HEK293 (cell line): ENCODE results near the gene AP1S1.

ENCODE experiments used
- CTCF ChIA-PET: fragments of 350-600 bp; formaldehyde crosslinking; extraction: SDS; loops from one replicate; lab custom pipeline; 2021; ENCODE audit warnings: antibody characterized with exemption; lab: Yijun Ruan, JAX
- POLR2A ChIA-PET: fragments of 300-600 bp; formaldehyde crosslinking; extraction: SDS; loops from one replicate; lab custom pipeline; 2020; ENCODE audit warnings: antibody characterized with exemption, inconsistent platforms; lab: Yijun Ruan, JAX
- H3K27ac ChIP-seq: fragments of 200-500 bp; sonication (Bioruptor generic); 2 replicates; pipeline ENCODE4 v1.5.1; 2014; ENCODE audit warnings: low read depth, low read length, control low read depth, inconsistent platforms; ENCODE audit errors: extremely low read depth
- H3K36me3 ChIP-seq, 2 experiments: fragments of 200-500 bp in 1 of 2; sonication (Bioruptor generic) in 1 of 2; 1 replicate in 1 of 2; 2 replicates in 1 of 2; pipeline ENCODE4 v1.5.1; 2014 to 2017; ENCODE audit warnings: inconsistent platforms in 2 of 2, low read length in 2 of 2; ENCODE audit not compliant: control insufficient read depth in 2 of 2, insufficient read depth in 1 of 2
- H3K4me1 ChIP-seq: fragments of 200-500 bp; sonication (Bioruptor generic); 2 replicates; pipeline ENCODE4 v1.5.1; 2014; ENCODE audit warnings: mild to moderate bottlenecking, low read length, inconsistent platforms; ENCODE audit not compliant: control insufficient read depth, insufficient read depth
- H3K4me3 ChIP-seq: 2 replicates; pipeline ENCODE4 v1.5.1; 2011; ENCODE audit warnings: low read depth, mild to moderate bottlenecking, control low read depth, low read length, moderate library complexity
- H3K9me3 ChIP-seq: fragments of 200-500 bp; sonication (Bioruptor generic); 2 replicates; pipeline ENCODE4 v1.5.1; 2014; ENCODE audit warnings: low read depth, low read length, inconsistent platforms; ENCODE audit not compliant: control insufficient read depth, insufficient read depth
- BCL11B ChIP-seq: fragments of 450-650 bp; formaldehyde crosslinking; IDR thresholded peaks from 2 replicates; pipeline ENCODE4 v1.5.1; 2016; ENCODE audit warnings: low read depth, missing biosample characterization, missing genetic modification characterization
- EGR2 ChIP-seq: fragments of 450-650 bp; formaldehyde crosslinking; IDR thresholded peaks from 2 replicates; pipeline ENCODE4 v1.5.1; 2016; ENCODE audit warnings: low read depth, missing biosample characterization, missing genetic modification characterization
- GLI2 ChIP-seq: fragments of 450-650 bp; formaldehyde crosslinking; IDR thresholded peaks from 2 replicates; pipeline ENCODE4; 2017; ENCODE audit warnings: missing biosample characterization, missing genetic modification characterization, low read depth, borderline replicate concordance
- HOXA7 ChIP-seq: sonication (generic); formaldehyde crosslinking; IDR thresholded peaks from 2 replicates; pipeline ENCODE4 v1.8.1; 2022; ENCODE audit warnings: missing genetic modification reagents, borderline replicate concordance
- KLF7 ChIP-seq: fragments of 450-650 bp; formaldehyde crosslinking; IDR thresholded peaks from 2 replicates; pipeline ENCODE4 v1.5.1; 2016; ENCODE audit warnings: missing biosample characterization, missing genetic modification characterization, borderline replicate concordance
- RBAK ChIP-seq: fragments of 450-650 bp; formaldehyde crosslinking; IDR thresholded peaks from 2 replicates; pipeline ENCODE4 v1.5.1; 2016; ENCODE audit warnings: missing biosample characterization, missing genetic modification characterization
- TRIM28 ChIP-seq: IDR thresholded peaks from 2 replicates; pipeline ENCODE4 v1.6.1; 2011; ENCODE audit warnings: low read length, control low read depth, borderline replicate concordance
- ZBTB17 ChIP-seq: fragments of 450-650 bp; formaldehyde crosslinking; IDR thresholded peaks from 2 replicates; pipeline ENCODE4 v1.5.1; 2016; ENCODE audit warnings: missing biosample characterization, missing genetic modification characterization
- ZFP37 ChIP-seq: fragments of 450-650 bp; formaldehyde crosslinking; IDR thresholded peaks from 2 replicates; pipeline ENCODE4 v1.5.1; 2016; ENCODE audit warnings: missing biosample characterization, missing genetic modification characterization
- ZNF10 ChIP-seq: fragments of 450-650 bp; formaldehyde crosslinking; IDR thresholded peaks from 2 replicates; pipeline ENCODE4 v1.5.1; 2017; ENCODE audit warnings: missing biosample characterization, missing genetic modification characterization
- ZNF112 ChIP-seq: fragments of 450-650 bp; formaldehyde crosslinking; IDR thresholded peaks from 2 replicates; pipeline ENCODE4 v1.5.0; 2017; ENCODE audit warnings: missing biosample characterization, missing genetic modification characterization
- ZNF140 ChIP-seq: fragments of 450-650 bp; formaldehyde crosslinking; IDR thresholded peaks from 2 replicates; pipeline ENCODE4 v1.5.1; 2016; ENCODE audit warnings: missing biosample characterization, missing genetic modification characterization
- ZNF19 ChIP-seq: fragments of 450-650 bp; formaldehyde crosslinking; IDR thresholded peaks from 2 replicates; pipeline ENCODE4; 2016; ENCODE audit warnings: missing biosample characterization, missing genetic modification characterization, low read depth
- ZNF2 ChIP-seq: fragments of 450-650 bp; formaldehyde crosslinking; IDR thresholded peaks from 2 replicates; pipeline ENCODE4 v1.5.1; 2016; ENCODE audit warnings: missing biosample characterization, missing genetic modification characterization
- ZNF221 ChIP-seq: fragments of 450-650 bp; formaldehyde crosslinking; IDR thresholded peaks from 2 replicates; pipeline ENCODE4 v1.5.1; 2017; ENCODE audit warnings: missing biosample characterization, missing genetic modification characterization, borderline replicate concordance
- ZNF335 ChIP-seq: fragments of 450-650 bp; formaldehyde crosslinking; conservative IDR thresholded peaks from 2 replicates; pipeline ENCODE4 v1.5.1; 2016; ENCODE audit warnings: missing biosample characterization, missing genetic modification characterization
- ZNF391 ChIP-seq: fragments of 450-650 bp; formaldehyde crosslinking; IDR thresholded peaks from 2 replicates; pipeline ENCODE4 v1.5.1; 2016; ENCODE audit warnings: low read depth, missing biosample characterization, missing genetic modification characterization, borderline replicate concordance
- ZNF404 ChIP-seq: fragments of 450-650 bp; formaldehyde crosslinking; IDR thresholded peaks from 2 replicates; pipeline ENCODE4 v1.5.1; 2017; ENCODE audit warnings: missing biosample characterization, missing genetic modification characterization
- ZNF433 ChIP-seq: fragments of 450-650 bp; formaldehyde crosslinking; IDR thresholded peaks from 2 replicates; pipeline ENCODE4 v1.5.1; 2016; ENCODE audit warnings: missing biosample characterization, missing genetic modification characterization, low read depth
- ZNF48 ChIP-seq: fragments of 450-650 bp; formaldehyde crosslinking; IDR thresholded peaks from 2 replicates; pipeline ENCODE4 v1.5.1; 2016; ENCODE audit warnings: missing biosample characterization, missing genetic modification characterization
- ZNF521 ChIP-seq: fragments of 450-650 bp; formaldehyde crosslinking; IDR thresholded peaks from 2 replicates; pipeline ENCODE4 v1.5.1; 2017; ENCODE audit warnings: missing biosample characterization, mild to moderate bottlenecking, missing genetic modification characterization
- ZNF561 ChIP-seq: fragments of 450-650 bp; IDR thresholded peaks from 2 replicates; pipeline ENCODE4 v1.5.1; 2018; ENCODE audit warnings: missing biosample characterization, missing genetic modification characterization, borderline replicate concordance
- ZNF621 ChIP-seq: fragments of 450-650 bp; formaldehyde crosslinking; IDR thresholded peaks from 2 replicates; pipeline ENCODE4 v1.5.1; 2017; ENCODE audit warnings: missing biosample characterization, missing genetic modification characterization
- ZNF629 ChIP-seq: fragments of 450-650 bp; formaldehyde crosslinking; IDR thresholded peaks from 2 replicates; pipeline ENCODE4 v1.5.1; 2017; ENCODE audit warnings: missing biosample characterization, missing genetic modification characterization
- ZNF654 ChIP-seq: fragments of 450-650 bp; formaldehyde crosslinking; IDR thresholded peaks from 2 replicates; pipeline ENCODE4 v1.5.1; 2016; ENCODE audit warnings: low read depth, missing biosample characterization, missing genetic modification characterization
- ZNF701 ChIP-seq: fragments of 450-650 bp; formaldehyde crosslinking; IDR thresholded peaks from 2 replicates; pipeline ENCODE4 v1.5.1; 2016; ENCODE audit warnings: missing biosample characterization, missing genetic modification characterization
- ZNF792 ChIP-seq: fragments of 450-650 bp; formaldehyde crosslinking; IDR thresholded peaks from 2 replicates; pipeline ENCODE4 v1.5.1; 2016; ENCODE audit warnings: missing biosample characterization, missing genetic modification characterization
- ZNF843 ChIP-seq: fragments of 450-650 bp; formaldehyde crosslinking; IDR thresholded peaks from 2 replicates; pipeline ENCODE4 v1.5.1; 2016; ENCODE audit warnings: missing biosample characterization, missing genetic modification characterization
- ZXDB ChIP-seq: fragments of 450-650 bp; formaldehyde crosslinking; IDR thresholded peaks from 2 replicates; pipeline ENCODE4 v1.5.1; 2016; ENCODE audit warnings: missing biosample characterization, missing genetic modification characterization
- TF ChIP-seq, protein P1 (sequence below): fragments of 450-650 bp; formaldehyde crosslinking; conservative IDR thresholded peaks from 2 replicates; pipeline ENCODE4 v1.5.1; 2016; ENCODE audit warnings: low read depth, missing biosample characterization, missing genetic modification characterization
- TF ChIP-seq, protein P2 (sequence below): fragments of 450-650 bp; formaldehyde crosslinking; IDR thresholded peaks from 2 replicates; pipeline ENCODE4 v1.5.1; 2016; ENCODE audit warnings: missing biosample characterization, missing genetic modification characterization

AP1S1 gene

DNA sequence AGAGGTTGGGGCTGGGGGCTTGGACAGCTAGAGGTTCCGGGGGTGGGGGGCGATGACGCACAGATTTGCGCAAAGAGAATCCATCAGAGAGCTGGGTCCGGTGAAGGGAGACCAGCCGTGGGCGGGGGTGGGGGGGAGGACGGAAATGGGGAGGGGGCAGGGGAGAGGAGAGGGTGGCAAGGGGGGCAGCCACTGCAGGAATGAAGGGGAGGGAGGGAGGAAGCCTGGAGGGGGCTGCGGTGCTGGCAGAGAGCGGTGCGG is 12.3 kb downstream of the AP1S1 start (continued):
- TF ChIP-seq, protein P1, sequence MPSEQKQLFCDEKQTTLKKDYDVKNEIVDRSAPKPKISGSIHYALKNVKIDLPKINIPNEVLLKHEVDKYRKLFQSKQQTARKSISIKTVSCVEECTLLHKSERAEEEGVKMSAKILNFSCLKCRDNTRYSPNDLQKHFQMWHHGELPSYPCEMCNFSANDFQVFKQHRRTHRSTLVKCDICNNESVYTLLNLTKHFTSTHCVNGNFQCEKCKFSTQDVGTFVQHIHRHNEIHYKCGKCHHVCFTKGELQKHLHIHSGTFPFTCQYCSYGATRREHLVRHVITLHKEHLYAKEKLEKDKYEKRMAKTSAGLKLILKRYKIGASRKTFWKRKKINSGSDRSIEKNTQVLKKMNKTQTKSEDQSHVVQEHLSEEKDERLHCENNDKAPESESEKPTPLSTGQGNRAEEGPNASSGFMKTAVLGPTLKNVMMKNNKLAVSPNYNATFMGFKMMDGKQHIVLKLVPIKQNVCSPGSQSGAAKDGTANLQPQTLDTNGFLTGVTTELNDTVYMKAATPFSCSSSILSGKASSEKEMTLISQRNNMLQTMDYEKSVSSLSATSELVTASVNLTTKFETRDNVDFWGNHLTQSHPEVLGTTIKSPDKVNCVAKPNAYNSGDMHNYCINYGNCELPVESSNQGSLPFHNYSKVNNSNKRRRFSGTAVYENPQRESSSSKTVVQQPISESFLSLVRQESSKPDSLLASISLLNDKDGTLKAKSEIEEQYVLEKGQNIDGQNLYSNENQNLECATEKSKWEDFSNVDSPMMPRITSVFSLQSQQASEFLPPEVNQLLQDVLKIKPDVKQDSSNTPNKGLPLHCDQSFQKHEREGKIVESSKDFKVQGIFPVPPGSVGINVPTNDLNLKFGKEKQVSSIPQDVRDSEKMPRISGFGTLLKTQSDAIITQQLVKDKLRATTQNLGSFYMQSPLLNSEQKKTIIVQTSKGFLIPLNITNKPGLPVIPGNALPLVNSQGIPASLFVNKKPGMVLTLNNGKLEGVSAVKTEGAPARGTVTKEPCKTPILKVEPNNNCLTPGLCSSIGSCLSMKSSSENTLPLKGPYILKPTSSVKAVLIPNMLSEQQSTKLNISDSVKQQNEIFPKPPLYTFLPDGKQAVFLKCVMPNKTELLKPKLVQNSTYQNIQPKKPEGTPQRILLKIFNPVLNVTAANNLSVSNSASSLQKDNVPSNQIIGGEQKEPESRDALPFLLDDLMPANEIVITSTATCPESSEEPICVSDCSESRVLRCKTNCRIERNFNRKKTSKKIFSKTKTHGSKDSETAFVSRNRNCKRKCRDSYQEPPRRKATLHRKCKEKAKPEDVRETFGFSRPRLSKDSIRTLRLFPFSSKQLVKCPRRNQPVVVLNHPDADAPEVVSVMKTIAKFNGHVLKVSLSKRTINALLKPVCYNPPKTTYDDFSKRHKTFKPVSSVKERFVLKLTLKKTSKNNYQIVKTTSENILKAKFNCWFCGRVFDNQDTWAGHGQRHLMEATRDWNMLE (tag by site-specific recombination): no peak
- no peak for TF ChIP-seq ZNF2 (tag by site-specific recombination)

DNA sequence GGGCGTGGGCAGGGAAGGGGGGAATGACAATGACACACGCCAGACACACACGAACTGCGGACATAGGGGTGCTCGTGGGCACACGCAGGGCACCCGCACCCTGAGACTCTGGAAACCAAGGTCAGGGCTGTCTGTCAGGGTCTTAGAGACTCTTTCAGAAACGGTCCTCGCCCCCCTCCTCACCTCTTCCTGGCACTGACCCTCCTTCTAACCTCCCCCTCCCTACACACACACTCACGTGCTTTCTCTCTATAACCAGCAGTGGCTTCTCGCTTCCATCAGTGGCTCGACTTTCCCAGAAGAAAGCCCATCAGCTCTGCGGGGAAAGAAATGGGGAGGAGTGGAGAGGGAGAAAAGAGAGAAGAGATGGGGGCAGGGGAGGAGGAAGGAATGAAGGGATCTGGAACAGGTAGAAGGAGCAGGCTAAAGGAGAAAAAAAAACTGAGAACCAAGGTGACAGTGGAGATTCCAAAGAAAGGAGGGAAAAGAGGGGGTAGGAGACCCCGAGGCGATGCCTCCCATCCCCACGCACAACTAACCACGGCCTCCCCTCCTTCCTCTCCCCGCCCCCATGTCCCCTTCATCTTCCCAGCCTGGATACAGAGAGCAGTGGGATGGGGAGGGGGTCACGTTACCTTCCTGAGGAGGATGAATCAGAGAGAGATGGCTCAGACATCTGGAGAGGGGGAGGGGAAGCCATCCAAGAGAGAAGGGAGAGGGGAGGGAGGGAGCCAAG is 12.8 kb downstream of the AP1S1 start:
- Histone ChIP-seq H3K9me3 (no peaks in the 10 kb centered on the region), H3K36me3 (no peaks in the 10 kb centered on the region), H3K4me3 (no peak overlapping the region), H3K4me1 (peaks cover 20% of the 10 kb centered on the region), H3K27ac (no peak overlapping the region)
- POLR2A ChIA-PET: interaction anchor here (0.6 kb wide), 1 partner anchor 138 kb away, joined by 3 read pairs; no protein-coding TSS in a partner anchor
- CTCF ChIA-PET: interaction anchor here (2.4 kb wide), 1 partner anchor 23 kb away, joined by 14 read pairs; no protein-coding TSS in a partner anchor
- no peak for TF ChIP-seq BCL11B (tag by site-specific recombination)
- TF ChIP-seq ZNF621: no peak
- no peak for TF ChIP-seq ZNF140 (tag by site-specific recombination)
- no peak for TF ChIP-seq ZNF701 (tag by site-specific recombination)
- no peak for TF ChIP-seq ZNF433 (tag by site-specific recombination)
- TF ChIP-seq ZNF10: no peak
- TF ChIP-seq ZNF521 (tag by site-specific recombination): no peak
- TF ChIP-seq GLI2 (tag by site-specific recombination): no peak
- TF ChIP-seq, protein P2, sequence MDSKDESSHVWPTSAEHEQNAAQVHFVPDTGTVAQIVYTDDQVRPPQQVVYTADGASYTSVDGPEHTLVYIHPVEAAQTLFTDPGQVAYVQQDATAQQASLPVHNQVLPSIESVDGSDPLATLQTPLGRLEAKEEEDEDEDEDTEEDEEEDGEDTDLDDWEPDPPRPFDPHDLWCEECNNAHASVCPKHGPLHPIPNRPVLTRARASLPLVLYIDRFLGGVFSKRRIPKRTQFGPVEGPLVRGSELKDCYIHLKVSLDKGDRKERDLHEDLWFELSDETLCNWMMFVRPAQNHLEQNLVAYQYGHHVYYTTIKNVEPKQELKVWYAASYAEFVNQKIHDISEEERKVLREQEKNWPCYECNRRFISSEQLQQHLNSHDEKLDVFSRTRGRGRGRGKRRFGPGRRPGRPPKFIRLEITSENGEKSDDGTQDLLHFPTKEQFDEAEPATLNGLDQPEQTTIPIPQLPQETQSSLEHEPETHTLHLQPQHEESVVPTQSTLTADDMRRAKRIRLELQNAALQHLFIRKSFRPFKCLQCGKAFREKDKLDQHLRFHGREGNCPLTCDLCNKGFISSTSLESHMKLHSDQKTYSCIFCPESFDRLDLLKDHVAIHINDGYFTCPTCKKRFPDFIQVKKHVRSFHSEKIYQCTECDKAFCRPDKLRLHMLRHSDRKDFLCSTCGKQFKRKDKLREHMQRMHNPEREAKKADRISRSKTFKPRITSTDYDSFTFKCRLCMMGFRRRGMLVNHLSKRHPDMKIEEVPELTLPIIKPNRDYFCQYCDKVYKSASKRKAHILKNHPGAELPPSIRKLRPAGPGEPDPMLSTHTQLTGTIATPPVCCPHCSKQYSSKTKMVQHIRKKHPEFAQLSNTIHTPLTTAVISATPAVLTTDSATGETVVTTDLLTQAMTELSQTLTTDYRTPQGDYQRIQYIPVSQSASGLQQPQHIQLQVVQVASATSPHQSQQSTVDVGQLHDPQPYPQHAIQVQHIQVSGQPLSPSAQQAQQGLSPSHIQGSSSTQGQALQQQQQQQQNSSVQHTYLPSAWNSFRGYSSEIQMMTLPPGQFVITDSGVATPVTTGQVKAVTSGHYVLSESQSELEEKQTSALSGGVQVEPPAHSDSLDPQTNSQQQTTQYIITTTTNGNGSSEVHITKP (tag by site-specific recombination): peak; percentile 40
- no peak for TF ChIP-seq ZNF48
- TF ChIP-seq ZXDB (tag by site-specific recombination): 0 out of 2 replicates have a peak, but pooled peaks have one; percentile 6
- TF ChIP-seq ZNF654 (tag by site-specific recombination): no peak
- no peak for TF ChIP-seq ZNF404 (tag by site-specific recombination)
- TF ChIP-seq ZNF335 (tag by site-specific recombination): no peak; the same call in 1 of the 2 replicates
- peak; percentile 39; the same call in 1 of the 2 replicates for TF ChIP-seq ZNF629 (tag by site-specific recombination)
- TF ChIP-seq ZNF792 (tag by site-specific recombination): no peak
- TF ChIP-seq ZNF561 (tag by site-specific recombination): no peak
- TF ChIP-seq ZNF221 (tag by site-specific recombination): no peak
- no peak for TF ChIP-seq ZNF843
- no peak for TF ChIP-seq ZNF112
- TF ChIP-seq KLF7 (tag by site-specific recombination): no peak
- no peak for TF ChIP-seq HOXA7 (CRISPR knock-in tag)
- TF ChIP-seq RBAK: no peak
- peak; percentile 99 for TF ChIP-seq ZBTB17 (tag by site-specific recombination)
- TF ChIP-seq ZFP37: 0 out of 2 replicates have a peak, but pooled peaks have one; percentile 38
- TF ChIP-seq TRIM28: no peak
- TF ChIP-seq EGR2: peak; percentile 85
- no peak for TF ChIP-seq ZNF19 (tag by site-specific recombination)
- TF ChIP-seq ZNF391 (tag by site-specific recombination): no peak; the same call in 1 of the 2 replicates
